IMR-90 (cell line): ENCODE measurements around the gene PDGFD. TPM values are rescaled to one million over a fixed set of nuclear protein-coding genes. Genes with fewer than 3 reads are reported as not detected.
A peak's percentile ranks its signal among the peaks of the same experiment; 100 is the strongest.

Experiments used
- ATAC-seq: fragments of 200-7000 bp; cut with Tn5 transposase; 2 replicates; pipeline ENCODE4 v1.9.1; 2020; ENCODE audit warnings: low read depth, mild to moderate bottlenecking, moderate library complexity
- BruUV-seq: library from RNA; stranded (reverse); fragments of 400-500 nt; replicated peaks from 2 replicates; lab custom pipeline; 2021; lab: Mats Ljungman, UMichigan
- CTCF ChIA-PET: fragments of 300-600 bp; formaldehyde crosslinking; extraction: SDS; loops from one replicate; lab custom pipeline; 2021; ENCODE audit warnings: antibody characterized with exemption; lab: Yijun Ruan, JAX
- POLR2A ChIA-PET: fragments of 300-600 bp; sonication (Branson Sonifier 250); formaldehyde crosslinking; loops from one replicate; lab custom pipeline; 2022; ENCODE audit warnings: antibody characterized with exemption; ENCODE audit not compliant: unreplicated experiment; lab: Charles Lee
- DNase-seq: peaks from one replicate; pipeline ENCODE4 v3.0.0; 2013
- H2AFZ ChIP-seq: replicated peaks from 2 replicates; pipeline ENCODE3; 2013; ENCODE audit warnings: low read length, mild to moderate bottlenecking; ENCODE audit not compliant: poor library complexity
- H2AK5ac ChIP-seq: 2 replicates; pipeline ENCODE4 v1.6.1; 2013; ENCODE audit warnings: low read depth, low read length, inconsistent platforms
- H2AK9ac ChIP-seq: replicated peaks from 2 replicates; pipeline ENCODE3; 2013; ENCODE audit warnings: mild to moderate bottlenecking, low read depth, low read length, moderate library complexity; ENCODE audit not compliant: poor library complexity
- H2BK120ac ChIP-seq: 2 replicates; pipeline ENCODE4 v1.6.1; 2013; ENCODE audit warnings: low read depth, low read length, inconsistent platforms
- H2BK15ac ChIP-seq: 3 replicates; pipeline ENCODE4 v1.6.1; 2013; ENCODE audit warnings: low read depth, low read length, inconsistent platforms
- H2BK20ac ChIP-seq: 2 replicates; pipeline ENCODE4 v1.6.1; 2013; ENCODE audit warnings: low read depth, mild to moderate bottlenecking, inconsistent platforms, low read length, moderate library complexity
- H2BK5ac ChIP-seq: 2 replicates; pipeline ENCODE4 v1.6.1; 2013; ENCODE audit warnings: mild to moderate bottlenecking, low read depth, low read length, inconsistent platforms; ENCODE audit not compliant: poor library complexity, severe bottlenecking
- H3K14ac ChIP-seq: replicated peaks from 2 replicates; pipeline ENCODE4 v1.6.1; 2013; ENCODE audit warnings: low read depth, low read length, inconsistent platforms
- H3K18ac ChIP-seq: 2 replicates; pipeline ENCODE4 v1.6.1; 2013; ENCODE audit warnings: low read depth, low read length, control low read depth
- H3K23ac ChIP-seq: 2 replicates; pipeline ENCODE4 v1.6.1; 2013; ENCODE audit warnings: low read depth, low read length, inconsistent platforms
- H3K27ac ChIP-seq: 2 replicates; pipeline ENCODE4 v1.5.1; 2013; ENCODE audit warnings: mild to moderate bottlenecking, control low read depth, low read length; ENCODE audit not compliant: insufficient read depth
- H3K27me3 ChIP-seq: 2 replicates; pipeline ENCODE4 v1.6.1; 2013; ENCODE audit warnings: low read length; ENCODE audit not compliant: control insufficient read depth, insufficient read depth
- H3K36me3 ChIP-seq: 2 replicates; pipeline ENCODE4 v1.6.1; 2013; ENCODE audit warnings: low read length, mixed read lengths; ENCODE audit not compliant: control insufficient read depth, insufficient read depth
- H3K4ac ChIP-seq: 2 replicates; pipeline ENCODE4 v1.6.1; 2013; ENCODE audit warnings: low read depth, low read length, inconsistent platforms
- H3K4me1 ChIP-seq: 2 replicates; pipeline ENCODE4 v1.6.1; 2013; ENCODE audit warnings: low read length, mixed read lengths; ENCODE audit not compliant: control insufficient read depth, insufficient read depth
- H3K4me2 ChIP-seq: 2 replicates; pipeline ENCODE4 v1.6.1; 2013; ENCODE audit warnings: low read depth, mild to moderate bottlenecking, control low read depth, low read length, moderate library complexity
- H3K4me3 ChIP-seq: 2 replicates; pipeline ENCODE4 v1.5.1; 2013; ENCODE audit warnings: low read depth, mild to moderate bottlenecking, control low read depth, low read length, moderate library complexity; ENCODE audit not compliant: insufficient read depth
- H3K56ac ChIP-seq: 2 replicates; pipeline ENCODE4 v1.6.1; 2013; ENCODE audit warnings: low read length, inconsistent platforms; ENCODE audit not compliant: insufficient read depth; ENCODE audit errors: extremely low read depth
- H3K79me1 ChIP-seq, 2 experiments: 2 replicates each; pipeline ENCODE4 v1.6.1; 2013; ENCODE audit warnings: low read length in 2 of 2, inconsistent platforms in 1 of 2, low read depth in 1 of 2
- H3K9ac ChIP-seq: 2 replicates; pipeline ENCODE4 v1.6.1; 2013; ENCODE audit warnings: low read depth, low read length, control low read depth
- H3K9me1 ChIP-seq: 2 replicates; pipeline ENCODE4 v1.6.1; 2013; ENCODE audit warnings: low read length, inconsistent platforms; ENCODE audit not compliant: insufficient read depth
- H3K9me3 ChIP-seq: 2 replicates; pipeline ENCODE4 v1.6.1; 2013; ENCODE audit warnings: low read length; ENCODE audit not compliant: control insufficient read depth, insufficient read depth
- H4K20me1 ChIP-seq: 2 replicates; pipeline ENCODE4 v1.6.1; 2013; ENCODE audit warnings: low read length, inconsistent platforms; ENCODE audit not compliant: insufficient read depth
- H4K5ac ChIP-seq: 2 replicates; pipeline ENCODE4 v1.6.1; 2013; ENCODE audit warnings: mild to moderate bottlenecking, low read depth, low read length, control low read depth
- H4K8ac ChIP-seq, 2 experiments: 2 replicates each; pipeline ENCODE4 v1.6.1; 2013; ENCODE audit warnings: low read depth in 2 of 2, low read length in 2 of 2, control low read depth in 1 of 2, inconsistent platforms in 1 of 2
- H4K91ac ChIP-seq: 2 replicates; pipeline ENCODE4 v1.6.1; 2013; ENCODE audit warnings: low read depth, low read length, inconsistent platforms; ENCODE audit not compliant: insufficient read depth
- CEBPB ChIP-seq: IDR thresholded peaks from 2 replicates; pipeline ENCODE4 v1.6.1; 2012; ENCODE audit warnings: low read depth, low read length, improper control_type of control experiment
- CTCF ChIP-seq: conservative IDR thresholded peaks from 2 replicates; pipeline ENCODE4 v1.5.1; 2012; ENCODE audit warnings: mild to moderate bottlenecking, low read depth, low read length, improper control_type of control experiment
- MAFK ChIP-seq: IDR thresholded peaks from 2 replicates; pipeline ENCODE4 v1.6.1; 2012; ENCODE audit warnings: low read depth, low read length, improper control_type of control experiment
- NFE2L2 ChIP-seq: fragments of 150-350 bp; IDR thresholded peaks from 2 replicates; pipeline ENCODE4 v1.6.1; 2016; ENCODE audit warnings: low read depth, mild to moderate bottlenecking, low read length
- RAD21 ChIP-seq: IDR thresholded peaks from 2 replicates; pipeline ENCODE4 v1.6.1; 2012; ENCODE audit warnings: low read length, improper control_type of control experiment
- RFX5 ChIP-seq: IDR thresholded peaks from 2 replicates; pipeline ENCODE4 v1.8.0; 2012; ENCODE audit warnings: low read depth, mild to moderate bottlenecking, low read length, moderate library complexity
- SMC3 ChIP-seq: fragments of 150-350 bp; IDR thresholded peaks from 2 replicates; pipeline ENCODE4 v1.6.1; 2016; ENCODE audit warnings: low read depth, mild to moderate bottlenecking, antibody characterized with exemption, low read length, moderate library complexity
- USF2 ChIP-seq: fragments of 150-350 bp; IDR thresholded peaks from 2 replicates; pipeline ENCODE4 v1.6.1; 2017; ENCODE audit warnings: mild to moderate bottlenecking, antibody characterized with exemption, low read length, low read depth
- WGBS, 2 experiments: methylation state at CpG; one replicate each; pipeline versions ENCODE4 v1.1.5 to v1.1.7; 2013; ENCODE audit warnings: missing lambda C conversion rate in 2 of 2; ENCODE audit not compliant: insufficient read length in 1 of 2; ENCODE audit errors: extremely low coverage in 2 of 2; 5-methylcytosine and 5-hydroxymethylcytosine counted together
- dilution Hi-C: fragments of 300-500 bp; cut with HindIII; formaldehyde crosslinking; loops from one replicate; pipeline ENCODE4 v1.14.3; 2018; ENCODE audit warnings: low sequenced_read_pairs; ENCODE audit not compliant: unreplicated experiment
- in situ Hi-C: fragments of 300-500 bp; cut with MboI; formaldehyde crosslinking; loops from 3 replicates; pipeline ENCODE4 v1.14.3; 2019; ENCODE audit warnings: low sequenced_read_pairs, inconsistent platforms, mixed read lengths
- intact Hi-C: fragments of 100-400 bp; cut with micrococcal nuclease; formaldehyde crosslinking; loops from 2 replicates; pipeline ENCODE4 v1.10.0; 2022
- polyA plus RNA-seq, 3 experiments: library from polyadenylated mRNA; depleted of rRNA; stranded (reverse); fragments of >200 nt; gene quantifications; 2 replicates each; pipeline ENCODE4 v1.2.3, GENCODE V29; 2012; ENCODE audit warnings: low replicate concordance in 1 of 3
- total RNA-seq: library from RNA; depleted of rRNA; stranded (reverse); fragments of >200 nt; gene quantifications from 2 replicates; pipeline ENCODE4 v1.2.3, GENCODE V29; 2012

Gene PDGFD
- total and polyA plus RNA-seq, 2 of the 4 experiments (the other 2 are of a cell fraction) = 2.1 to 3.0 TPM

GRCh38 chr11:104094576-104094975 is 69.4 kb downstream of the PDGFD start:
- 85% methylated on average over 3 of the region's 3 CpGs; no CpG with 5 or more reads in 1 of the 2 experiments for WGBS, 2 experiments
- no peak overlapping the region for H4K5ac ChIP-seq
- H2BK120ac ChIP-seq = no peak overlapping the region
- TF ChIP-seq MAFK (no peak), NFE2L2 (no peak), RAD21 (no peak), USF2 (no peak), SMC3 (no peak), CEBPB (no peak), RFX5 (no peak), CTCF (no peak)
- H3K14ac ChIP-seq = no peak overlapping the region
- peak; percentile 66 for DNase-seq
- H2AFZ ChIP-seq = no peak overlapping the region
- H3K23ac ChIP-seq = no peak overlapping the region
- no peak overlapping the region for H3K9ac ChIP-seq
- H3K4me1 ChIP-seq = peaks cover 11% of the 10 kb centered on the region
- no peak overlapping the region for H3K27ac ChIP-seq
- H3K56ac ChIP-seq = no peak overlapping the region
- no peaks in the 10 kb centered on the region for H3K9me3 ChIP-seq
- no peak overlapping the region for H2BK15ac ChIP-seq
- in situ Hi-C loops = no loop called here
- H3K79me1 ChIP-seq = no peaks in the 10 kb centered on the region
- BruUV-seq = no TSS peak
- H2AK9ac ChIP-seq = no peak overlapping the region
- no peaks in the 10 kb centered on the region for H3K9me1 ChIP-seq
- H3K36me3 ChIP-seq = no peaks in the 10 kb centered on the region
- intact Hi-C loops = no loop called here
- H2AK5ac ChIP-seq = no peak overlapping the region
- no peaks in the 10 kb centered on the region for H3K27me3 ChIP-seq
- no peak overlapping the region for H2BK20ac ChIP-seq
- ChIA-PET POLR2A (no interaction called here), CTCF (interaction anchor here (1.3 kb wide), 1 partner anchor 10 kb away, joined by 3 read pairs; no protein-coding TSS in a partner anchor)
- no peak overlapping the region for H3K4ac ChIP-seq
- no peak overlapping the region for H3K4me3 ChIP-seq
- no peak overlapping the region for H3K4me2 ChIP-seq
- no peak overlapping the region for H2BK5ac ChIP-seq
- ATAC-seq = no peak
- H4K20me1 ChIP-seq = no peaks in the 10 kb centered on the region
- H3K18ac ChIP-seq = peak overlapping the region; percentile 73; the same call in 1 of the 2 replicates
- no peak overlapping the region for H4K91ac ChIP-seq
- H4K8ac ChIP-seq = no peak overlapping the region
- dilution Hi-C loops = no loop called here
